HCEC 1CT (cell line): ENCODE data around the gene SEL1L.
"Not testable (repeated sequence)": the region's sequence is repeated elsewhere in the genome, so short reads cannot be mapped to it uniquely, and the experiment has no call there.

Experiments used
- DNase-seq: peaks from one replicate; pipeline ENCODE4 v3.0.0-alpha.2; 2017

The SEL1L gene

GRCh38 chr14:81533536-81534343 lies at the start of gene SEL1L:
TSS of gene SEL1L (minus strand) at chr14:81533853. CDS start at chr14:81533744, 109 bp downstream.
- DNase-seq, result peak; percentile 99

GRCh38 chr14:81582420-81582819 lies 48.8 kb upstream of the SEL1L start:
- no peak for DNase-seq

GRCh38 chr14:81579115-81579514 lies 45.5 kb upstream of the SEL1L start:
- DNase-seq, result no peak

- no peak for DNase-seq
These were observed 37.8 kb upstream of the SEL1L start for GRCh38 chr14:81571437-81571836.

- DNase-seq, result no peak
These were observed 33.6 kb upstream of the SEL1L start for GRCh38 chr14:81567302-81567701.

- DNase-seq, result no peak
These were observed 32.0 kb upstream of the SEL1L start for GRCh38 chr14:81565441-81566290.

- no peak for DNase-seq
These were observed 29.2 kb upstream of the SEL1L start for GRCh38 chr14:81562818-81563217.

- DNase-seq, result no peak
These were observed 27.6 kb upstream of the SEL1L start for GRCh38 chr14:81561084-81561775.

- DNase-seq, result no peak
These were observed 25.7 kb upstream of the SEL1L start for GRCh38 chr14:81559385-81559784.

GRCh38 chr14:81557146-81557545 lies 23.5 kb upstream of the SEL1L start:
- DNase-seq, result no peak

GRCh38 chr14:81555684-81556083 lies 22.0 kb upstream of the SEL1L start:
- no peak for DNase-seq

- DNase-seq, result no peak
These were observed 21.4 kb upstream of the SEL1L start for GRCh38 chr14:81555051-81555450.

- DNase-seq, result no peak
These were observed 17.8 kb upstream of the SEL1L start for GRCh38 chr14:81551471-81551870.

- no peak for DNase-seq
These were observed 16.5 kb upstream of the SEL1L start for GRCh38 chr14:81550001-81550637.

- DNase-seq, result not testable (repeated sequence)
These were observed 7.6 kb upstream of the SEL1L start for GRCh38 chr14:81541206-81541605.

GRCh38 chr14:81537193-81537592 lies 3.5 kb upstream of the SEL1L start:
- no peak for DNase-seq

- DNase-seq, result no peak
These were observed 2.7 kb upstream of the SEL1L start for GRCh38 chr14:81536241-81536771.

GRCh38 chr14:81535396-81536164 lies 1.9 kb upstream of the SEL1L start:
- DNase-seq, result no peak

- no peak for DNase-seq
These were observed 939 bp upstream of the SEL1L start for GRCh38 chr14:81534510-81535074.

GRCh38 chr14:81533212-81533535 lies 479 bp downstream of the SEL1L start:
- DNase-seq, result no peak

GRCh38 chr14:81529391-81529790 lies 4.3 kb downstream of the SEL1L start:
- DNase-seq, result no peak

GRCh38 chr14:81525129-81525528 lies 8.5 kb downstream of the SEL1L start:
- DNase-seq, result no peak
